Muscle layer of colon (tissue), 2 donors: Measurements from ENCODE around the gene ELAC2.
A peak's percentile ranks its signal among the peaks of the same experiment; 100 is the strongest.
"Not testable (repeated sequence)": the region's sequence is repeated elsewhere in the genome, so short reads cannot be mapped to it uniquely, and the experiment has no call there.

Source experiments
- H3K27ac ChIP-seq: one replicate; pipeline ENCODE4 v1.7.0; 2013; ENCODE audit warnings: low read depth, mild to moderate bottlenecking, low read length, moderate library complexity
- H3K27me3 ChIP-seq, 2 donors: one replicate each; pipeline ENCODE4 v1.7.0; 2013; ENCODE audit warnings: low read length in 2 of 2, mild to moderate bottlenecking in 2 of 2; ENCODE audit not compliant: insufficient read depth in 2 of 2, control insufficient read depth in 1 of 2
- H3K36me3 ChIP-seq: one replicate; pipeline ENCODE4 v1.7.0; 2013; ENCODE audit warnings: mild to moderate bottlenecking, low read length; ENCODE audit not compliant: insufficient read depth
- H3K4me1 ChIP-seq: one replicate; pipeline ENCODE4 v1.7.0; 2013; ENCODE audit warnings: mild to moderate bottlenecking, low read length; ENCODE audit not compliant: insufficient read depth
- H3K4me3 ChIP-seq, 2 donors: one replicate each; pipeline ENCODE4 v1.7.0; 2013; ENCODE audit warnings: low read length in 2 of 2, low read depth in 1 of 2, mild to moderate bottlenecking in 1 of 2, moderate library complexity in 1 of 2
- H3K9ac ChIP-seq: one replicate; pipeline ENCODE4 v1.7.0; 2013; ENCODE audit warnings: low read length
- H3K9me3 ChIP-seq: one replicate; pipeline ENCODE4 v1.7.0; 2013; ENCODE audit warnings: mild to moderate bottlenecking, low read length
- donor health status: abdominal sarcoma.
- donor health status: Adenocarcinoma of cecum.

Gene ELAC2

DNA sequence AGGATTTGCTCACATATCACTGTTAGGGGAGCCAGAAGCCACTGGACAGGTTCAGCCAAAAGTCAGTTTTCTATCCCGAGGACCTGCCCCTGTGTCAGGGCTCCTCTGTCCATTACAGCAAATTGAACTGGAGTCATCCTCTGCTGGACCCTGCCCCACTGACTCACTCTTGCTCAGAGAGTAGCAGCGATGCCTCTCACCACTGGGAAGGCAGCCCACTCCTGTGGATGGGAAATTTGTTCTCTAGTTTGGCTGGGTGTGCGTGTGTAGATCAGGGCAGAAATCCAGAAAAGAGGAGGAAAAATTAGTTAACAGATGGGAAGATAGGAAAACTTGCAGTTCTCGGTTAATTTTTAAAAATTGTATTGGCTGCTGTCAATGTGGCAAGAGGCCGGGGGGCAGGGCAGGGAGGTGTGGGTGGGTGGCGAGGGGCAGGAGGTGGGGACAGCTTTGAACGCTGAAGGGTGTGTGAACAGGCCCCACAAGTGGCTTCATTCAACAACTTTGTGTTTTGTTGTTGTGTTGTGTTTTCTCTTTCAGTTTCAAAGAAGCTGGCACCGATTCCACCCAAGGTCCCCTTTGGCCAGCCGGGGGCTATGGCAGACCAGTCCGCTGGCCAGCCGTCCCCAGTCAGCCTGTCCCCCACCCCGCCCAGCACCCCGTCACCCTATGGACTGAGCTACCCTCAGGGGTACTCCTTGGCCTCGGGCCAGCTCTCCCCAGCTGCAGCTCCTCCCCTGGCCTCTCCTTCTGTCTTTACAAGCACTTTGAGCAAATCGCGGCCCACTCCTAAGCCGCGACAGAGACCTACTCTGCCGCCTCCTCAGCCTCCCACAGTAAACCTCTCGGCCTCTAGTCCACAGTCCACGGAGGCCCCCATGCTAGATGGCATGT is 33.6 kb downstream of the ELAC2 start:
- H3K9me3 ChIP-seq: no peaks in the 10 kb centered on the region
- no peak overlapping the region for H3K9ac ChIP-seq
- H3K27ac ChIP-seq: no peak overlapping the region
- H3K36me3 ChIP-seq: no peaks in the 10 kb centered on the region
- H3K4me1 ChIP-seq: peaks cover 6% of the 10 kb centered on the region
- H3K27me3 ChIP-seq: no peaks in the 10 kb centered on the region
- H3K4me3 ChIP-seq: no peak overlapping the region

- Histone ChIP-seq H3K9me3 (no peaks in the 10 kb centered on the region), H3K27ac (no peak overlapping the region), H3K4me3 (no peak overlapping the region), H3K4me1 (peaks cover 6% of the 10 kb centered on the region), H3K36me3 (no peaks in the 10 kb centered on the region), H3K27me3 (no peaks in the 10 kb centered on the region), H3K9ac (no peak overlapping the region)
These were observed 35.6 kb downstream of the ELAC2 start for GRCh38 chr17:12982224-12982623.

GRCh38 chr17:12979826-12980500 is 37.9 kb downstream of the ELAC2 start:
- H3K27me3 ChIP-seq: no peaks in the 10 kb centered on the region
- peaks cover 3% of the 10 kb centered on the region for H3K4me1 ChIP-seq
- no peaks in the 10 kb centered on the region for H3K36me3 ChIP-seq
- H3K4me3 ChIP-seq: no peak overlapping the region
- H3K27ac ChIP-seq: no peak overlapping the region
- H3K9ac ChIP-seq: no peak overlapping the region
- H3K9me3 ChIP-seq: no peaks in the 10 kb centered on the region

GRCh38 chr17:12979246-12979645 is 38.6 kb downstream of the ELAC2 start:
- Histone ChIP-seq H3K9ac (no peak overlapping the region), H3K4me1 (peaks cover 4% of the 10 kb centered on the region), H3K27ac (no peak overlapping the region), H3K9me3 (no peaks in the 10 kb centered on the region), H3K4me3 (no peak overlapping the region), H3K27me3 (no peaks in the 10 kb centered on the region), H3K36me3 (no peaks in the 10 kb centered on the region)

- not testable (repeated sequence) for H3K27ac ChIP-seq, H3K9ac ChIP-seq, H3K9me3 ChIP-seq, H3K36me3 ChIP-seq, H3K4me1 ChIP-seq, H3K4me3 ChIP-seq, H3K27me3 ChIP-seq
These were observed 39.0 kb downstream of the ELAC2 start for GRCh38 chr17:12978787-12979186.

DNA sequence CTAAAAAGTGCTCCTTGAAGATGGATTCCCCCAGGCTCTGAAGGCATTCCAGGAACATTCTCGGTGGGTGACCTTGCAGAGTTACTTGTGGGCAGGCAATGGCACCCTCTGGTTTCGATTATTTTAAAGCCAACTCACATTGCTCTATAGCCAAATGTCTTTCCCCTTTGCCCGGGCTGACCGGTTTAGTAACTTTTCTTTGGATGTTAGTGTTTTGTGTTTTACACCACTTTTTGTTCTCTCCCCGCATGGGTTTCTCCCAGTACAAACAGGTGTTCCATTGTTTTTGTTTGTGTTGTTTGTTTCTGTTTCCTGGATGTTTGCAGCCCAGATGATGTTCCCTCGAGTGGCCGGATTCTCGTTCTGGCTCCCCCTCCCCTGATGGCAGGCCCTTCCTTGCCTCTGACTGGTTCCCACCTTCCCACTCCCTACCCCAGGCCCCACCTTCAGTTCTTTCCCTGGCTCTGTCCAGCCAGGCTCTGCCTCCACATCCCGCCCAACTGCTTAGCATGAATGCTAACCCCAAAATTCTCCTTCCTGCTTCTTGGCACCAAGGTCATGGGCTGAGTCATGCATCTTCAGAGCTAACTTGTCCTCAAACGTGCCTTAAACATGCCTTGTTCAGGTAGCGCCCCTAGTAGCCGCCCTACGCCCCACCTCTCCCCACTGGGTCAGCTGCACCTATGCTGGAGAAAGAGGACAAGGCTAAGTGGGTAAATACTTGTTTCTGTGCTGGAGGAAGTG is 40.6 kb downstream of the ELAC2 start:
- Histone ChIP-seq H3K27ac (no peak overlapping the region), H3K36me3 (no peaks in the 10 kb centered on the region), H3K9ac (no peak overlapping the region)

DNA sequence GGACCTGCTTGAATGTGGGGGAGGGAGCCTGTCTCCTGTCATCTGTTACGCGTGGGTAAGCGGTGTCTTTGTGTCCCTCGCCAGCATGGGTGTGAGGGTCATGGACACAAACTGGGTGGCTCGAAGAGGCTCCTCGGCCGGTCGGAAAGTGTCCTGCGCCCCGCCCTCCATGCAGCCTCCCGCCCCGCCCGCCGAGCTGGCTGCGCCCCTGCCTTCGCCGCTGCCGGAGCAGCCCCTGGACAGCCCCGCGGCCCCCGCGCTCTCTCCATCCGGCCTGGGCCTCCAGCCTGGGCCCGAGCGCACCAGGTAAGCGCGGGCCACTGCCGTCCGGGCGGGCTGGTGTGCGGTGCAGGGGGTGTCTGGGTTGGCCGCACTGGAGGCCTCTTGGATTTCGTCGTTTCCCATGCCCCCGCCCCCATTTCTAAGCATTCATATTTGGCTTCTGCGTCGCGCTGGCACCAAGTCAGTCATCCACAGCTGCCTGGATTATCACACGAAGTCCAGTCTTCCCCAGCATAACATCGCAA is 43.8 kb downstream of the ELAC2 start:
- Histone ChIP-seq H3K4me3 (peak overlapping the region; percentile 42 to 52), H3K36me3 (no peaks in the 10 kb centered on the region), H3K9me3 (no peaks in the 10 kb centered on the region), H3K27ac (no peak overlapping the region), H3K9ac (no peak overlapping the region), H3K27me3 (no peaks in the 10 kb centered on the region), H3K4me1 (peaks cover 4% of the 10 kb centered on the region)

More for the DNA sequence above, 40.6 kb downstream of the ELAC2 start:
- Histone ChIP-seq H3K9me3 (no peaks in the 10 kb centered on the region), H3K4me3 (no peak overlapping the region), H3K27me3 (no peaks in the 10 kb centered on the region), H3K4me1 (peaks cover 4% of the 10 kb centered on the region)

DNA sequence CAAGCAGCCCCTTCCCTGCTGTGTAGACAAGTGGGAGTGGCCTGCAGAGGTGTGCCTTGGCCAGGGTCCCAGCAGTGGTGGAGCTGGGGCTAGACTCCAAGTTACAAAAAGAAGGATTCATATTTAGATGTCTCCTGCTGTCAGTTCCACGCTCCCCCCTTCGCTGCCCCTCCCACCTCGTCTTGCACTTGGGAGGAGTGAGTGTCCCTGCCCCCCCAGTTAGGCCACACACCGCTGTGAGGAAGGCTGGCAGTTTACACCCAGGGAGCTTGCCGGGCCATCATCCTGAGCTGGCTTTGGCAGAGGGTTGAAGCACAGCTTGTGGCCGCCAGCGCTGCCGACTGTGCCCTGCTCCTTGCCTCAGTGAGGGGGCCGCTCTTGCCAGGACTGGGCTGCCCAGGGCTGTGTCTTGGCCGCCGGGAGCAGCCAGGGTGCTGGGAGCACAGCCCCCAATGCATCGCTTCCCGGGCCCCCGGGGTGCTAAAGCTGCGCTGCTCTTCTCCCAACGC is 44.3 kb downstream of the ELAC2 start:
- Histone ChIP-seq H3K27me3 (no peaks in the 10 kb centered on the region), H3K9ac (no peak overlapping the region), H3K36me3 (no peaks in the 10 kb centered on the region), H3K9me3 (no peaks in the 10 kb centered on the region), H3K4me1 (peaks cover 4% of the 10 kb centered on the region), H3K27ac (no peak overlapping the region), H3K4me3 (peak overlapping the region; percentile 42 to 52)

GRCh38 chr17:12967962-12968361 is 49.9 kb downstream of the ELAC2 start:
- no peaks in the 10 kb centered on the region for H3K36me3 ChIP-seq
- no peaks in the 10 kb centered on the region for H3K4me1 ChIP-seq
- no peaks in the 10 kb centered on the region for H3K27me3 ChIP-seq
- no peak overlapping the region for H3K27ac ChIP-seq
- no peaks in the 10 kb centered on the region for H3K9me3 ChIP-seq
- no peak overlapping the region for H3K9ac ChIP-seq
- no peak overlapping the region for H3K4me3 ChIP-seq

DNA sequence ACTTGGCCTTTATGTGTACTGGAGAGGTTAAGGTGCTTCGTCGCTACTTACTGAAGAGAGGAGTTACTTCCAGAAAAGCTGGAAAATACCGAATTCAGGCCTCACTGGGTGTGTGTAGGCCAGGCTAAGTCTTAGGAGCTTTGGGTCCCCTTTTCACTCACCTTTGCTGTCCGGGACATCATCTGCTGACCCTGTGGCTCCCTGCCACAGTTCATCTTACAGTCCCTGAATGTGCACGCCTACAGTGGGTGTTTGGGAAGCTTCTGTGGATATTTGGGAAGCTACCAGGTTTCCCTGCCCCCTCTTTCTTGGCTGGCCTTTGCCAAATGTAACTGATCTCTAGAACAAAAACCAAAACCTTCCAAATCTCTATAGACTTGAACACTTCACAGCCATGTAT is 51.4 kb downstream of the ELAC2 start:
- Histone ChIP-seq H3K27me3 (no peaks in the 10 kb centered on the region), H3K36me3 (no peaks in the 10 kb centered on the region), H3K9me3 (no peaks in the 10 kb centered on the region), H3K4me1 (no peaks in the 10 kb centered on the region), H3K4me3 (no peak overlapping the region), H3K27ac (no peak overlapping the region), H3K9ac (no peak overlapping the region)

- no peaks in the 10 kb centered on the region for H3K9me3 ChIP-seq
- no peaks in the 10 kb centered on the region for H3K36me3 ChIP-seq
- no peak overlapping the region for H3K27ac ChIP-seq
- no peak overlapping the region for H3K4me3 ChIP-seq
- H3K9ac ChIP-seq: no peak overlapping the region
- no peaks in the 10 kb centered on the region for H3K27me3 ChIP-seq
- H3K4me1 ChIP-seq: no peaks in the 10 kb centered on the region
These were observed 51.8 kb downstream of the ELAC2 start for GRCh38 chr17:12965988-12966387.
